ENCODE measurements around the gene SEMA3B. TPM values are rescaled to one million over a fixed set of nuclear protein-coding genes. Genes with fewer than 3 reads are reported as not detected.
A peak's percentile ranks its signal among the peaks of the same experiment; 100 is the strongest.

SEMA3B gene
- total RNA-seq, 1 experiment from 2014 or later, result 7.6 TPM

GRCh38 chr3:50255251-50255615, 13.7 kb upstream of the SEMA3B start:
- POLR2A ChIA-PET, result interaction anchor here (1.0 kb wide), 1 partner anchor 17 kb away, joined by 3 read pairs; no protein-coding TSS in a partner anchor
- intact Hi-C loops (cut with micrococcal nuclease), result no loop called here

GRCh38 chr3:50256978-50257890, 11.7 kb upstream of the SEMA3B start:
- peak; percentile 67 for DNase-seq (ENCODE audit: unreplicated experiment)
- no peak overlapping the region for H3K27ac Mint-ChIP-seq (ENCODE audit: low read depth, unreplicated experiment)
- no TSS peak for BruUV-seq (replicated peaks)
- CTCF ChIA-PET, result interaction anchor here (0.8 to 7.2 kb wide), 9 partner anchors 8 to 137 kb away, joined by 3 to 70 read pairs (median 5); partner anchors contain the start of genes GNAI2 and GNAT1
- no peaks in the 10 kb centered on the region for H3K9me3 Mint-ChIP-seq (ENCODE audit: unreplicated experiment)
- H3K36me3 Mint-ChIP-seq (ENCODE audit: insufficient read depth, unreplicated experiment), result peaks cover 28% of the 10 kb centered on the region
- intact Hi-C loops (cut with micrococcal nuclease), result loop anchor here (1.0 kb wide), 1 partner anchor 30 kb away; no protein-coding TSS in a partner anchor
- POLR2A ChIA-PET, result interaction anchor here (1.4 kb wide), 1 partner anchor 29 kb away, joined by 3 read pairs; no protein-coding TSS in a partner anchor
- no peaks in the 10 kb centered on the region for H3K27me3 Mint-ChIP-seq (ENCODE audit: insufficient read depth, unreplicated experiment)
- H3K4me3 Mint-ChIP-seq (ENCODE audit: unreplicated experiment), result no peak overlapping the region
- TF ChIP-seq CTCF (IDR thresholded peaks at IDR 0.05; ENCODE audit: unreplicated experiment), result peak; percentile 64
- peaks cover 5% of the 10 kb centered on the region for H3K4me1 Mint-ChIP-seq (ENCODE audit: insufficient read depth, unreplicated experiment)

More at GRCh38 chr3:50255251-50255615, 13.7 kb upstream of the SEMA3B start:
- H3K36me3 Mint-ChIP-seq (ENCODE audit: insufficient read depth, unreplicated experiment), result peaks cover 40% of the 10 kb centered on the region
- H3K9me3 Mint-ChIP-seq (ENCODE audit: unreplicated experiment), result no peaks in the 10 kb centered on the region
- H3K27me3 Mint-ChIP-seq (ENCODE audit: insufficient read depth, unreplicated experiment), result no peaks in the 10 kb centered on the region
- peak overlapping the region; percentile 84 for H3K27ac Mint-ChIP-seq (ENCODE audit: low read depth, unreplicated experiment)
- TF ChIP-seq CTCF (IDR thresholded peaks at IDR 0.05; ENCODE audit: unreplicated experiment), result no peak
- DNase-seq (ENCODE audit: unreplicated experiment), result peak; percentile 68
- H3K4me1 Mint-ChIP-seq (ENCODE audit: insufficient read depth, unreplicated experiment), result peaks cover 16% of the 10 kb centered on the region
- CTCF ChIA-PET, result interaction anchor here (1.2 to 7.2 kb wide), 5 partner anchors 9 to 140 kb away, joined by 3 to 70 read pairs (median 9); no protein-coding TSS in a partner anchor
- no peak overlapping the region for H3K4me3 Mint-ChIP-seq (ENCODE audit: unreplicated experiment)
- BruUV-seq (replicated peaks), result no TSS peak

GRCh38 chr3:50258029-50258680, 10.8 kb upstream of the SEMA3B start:
- DNase-seq (ENCODE audit: unreplicated experiment), result no peak
- Mint-ChIP-seq H3K4me1 (ENCODE audit: insufficient read depth, unreplicated experiment) (peaks cover 5% of the 10 kb centered on the region), H3K27ac (ENCODE audit: low read depth, unreplicated experiment) (no peak overlapping the region), H3K27me3 (ENCODE audit: insufficient read depth, unreplicated experiment) (no peaks in the 10 kb centered on the region), H3K9me3 (ENCODE audit: unreplicated experiment) (no peaks in the 10 kb centered on the region), H3K4me3 (ENCODE audit: unreplicated experiment) (no peak overlapping the region), H3K36me3 (ENCODE audit: insufficient read depth, unreplicated experiment) (peaks cover 22% of the 10 kb centered on the region)
- POLR2A ChIA-PET, result interaction anchor here (1.0 to 1.5 kb wide), 2 partner anchors 11 to 22 kb away, joined by 3 to 4 read pairs; partner anchors contain the start of gene GNAI2
- TF ChIP-seq CTCF (IDR thresholded peaks at IDR 0.05; ENCODE audit: unreplicated experiment), result no peak
- intact Hi-C loops (cut with micrococcal nuclease), result no loop called here
- CTCF ChIA-PET, result interaction anchor here (0.6 to 7.2 kb wide), 8 partner anchors 10 to 1145 kb away, joined by 3 to 70 read pairs (median 4); partner anchors contain the start of genes GNAI2 and SEMA3B
- BruUV-seq (replicated peaks), result no TSS peak

Data from MCF 10A (cell line).